Mucosa of stomach (tissue), 1 donor: ENCODE results near the gene STARD9.

Source experiments
- H3K27me3 ChIP-seq: one replicate; pipeline ENCODE4 v1.7.0; 2013; ENCODE audit warnings: mild to moderate bottlenecking, low read length; ENCODE audit not compliant: control insufficient read depth, insufficient read depth
- H3K36me3 ChIP-seq: one replicate; pipeline ENCODE4 v1.7.0; 2013; ENCODE audit warnings: low read length; ENCODE audit not compliant: control insufficient read depth, insufficient read depth
- H3K4me1 ChIP-seq: one replicate; pipeline ENCODE4 v1.7.0; 2013; ENCODE audit warnings: mild to moderate bottlenecking, low read length; ENCODE audit not compliant: control insufficient read depth, insufficient read depth
- H3K4me3 ChIP-seq: one replicate; pipeline ENCODE4 v1.7.0; 2013; ENCODE audit warnings: low read length
- H3K9ac ChIP-seq: one replicate; pipeline ENCODE4 v1.7.0; 2013; ENCODE audit warnings: mild to moderate bottlenecking, low read length, moderate library complexity
- H3K9me3 ChIP-seq: one replicate; pipeline ENCODE4 v1.7.0; 2013; ENCODE audit warnings: mild to moderate bottlenecking, low read length, moderate library complexity; ENCODE audit not compliant: control insufficient read depth
- donor health status: Pancreatic carcinoma.

Gene STARD9

GRCh38 chr15:42576040-42576594 lies 711 bp downstream of the STARD9 start:
- H3K4me3 ChIP-seq: no peak overlapping the region
- H3K9ac ChIP-seq: peak overlapping the region; percentile 57
- peaks cover 20% of the 10 kb centered on the region for H3K27me3 ChIP-seq
- no peaks in the 10 kb centered on the region for H3K36me3 ChIP-seq
- H3K4me1 ChIP-seq: peaks cover 13% of the 10 kb centered on the region
- no peaks in the 10 kb centered on the region for H3K9me3 ChIP-seq

- H3K27me3 ChIP-seq: peaks cover 20% of the 10 kb centered on the region
- no peak overlapping the region for H3K9ac ChIP-seq
- H3K9me3 ChIP-seq: no peaks in the 10 kb centered on the region
- H3K4me3 ChIP-seq: no peak overlapping the region
- H3K4me1 ChIP-seq: peaks cover 17% of the 10 kb centered on the region
- no peaks in the 10 kb centered on the region for H3K36me3 ChIP-seq
Observed at GRCh38 chr15:42576776-42577175, 1.4 kb downstream of the STARD9 start.

GRCh38 chr15:42577514-42578031 lies 2.2 kb downstream of the STARD9 start:
- H3K9me3 ChIP-seq: no peaks in the 10 kb centered on the region
- no peak overlapping the region for H3K4me3 ChIP-seq
- H3K9ac ChIP-seq: no peak overlapping the region
- peaks cover 20% of the 10 kb centered on the region for H3K4me1 ChIP-seq
- H3K27me3 ChIP-seq: peaks cover 20% of the 10 kb centered on the region
- H3K36me3 ChIP-seq: no peaks in the 10 kb centered on the region

GRCh38 chr15:42578984-42579537 lies 3.7 kb downstream of the STARD9 start:
- Histone ChIP-seq H3K36me3 (no peaks in the 10 kb centered on the region), H3K9me3 (no peaks in the 10 kb centered on the region), H3K4me3 (no peak overlapping the region), H3K27me3 (peaks cover 20% of the 10 kb centered on the region), H3K4me1 (peaks cover 20% of the 10 kb centered on the region), H3K9ac (no peak overlapping the region)

GRCh38 chr15:42581272-42581730 lies 5.9 kb downstream of the STARD9 start:
- H3K9ac ChIP-seq: peak overlapping the region; percentile 37
- H3K36me3 ChIP-seq: no peaks in the 10 kb centered on the region
- H3K27me3 ChIP-seq: peaks cover 13% of the 10 kb centered on the region
- H3K4me3 ChIP-seq: no peak overlapping the region
- H3K4me1 ChIP-seq: peaks cover 11% of the 10 kb centered on the region
- no peaks in the 10 kb centered on the region for H3K9me3 ChIP-seq

- peaks cover 7% of the 10 kb centered on the region for H3K27me3 ChIP-seq
- H3K4me1 ChIP-seq: peaks cover 11% of the 10 kb centered on the region
- H3K4me3 ChIP-seq: no peak overlapping the region
- H3K9me3 ChIP-seq: no peaks in the 10 kb centered on the region
- H3K36me3 ChIP-seq: no peaks in the 10 kb centered on the region
- H3K9ac ChIP-seq: peak overlapping the region; percentile 3
Observed at GRCh38 chr15:42582569-42583375, 7.4 kb downstream of the STARD9 start.

- H3K9ac ChIP-seq: no peak overlapping the region
Observed at GRCh38 chr15:42584031-42584765, 8.8 kb downstream of the STARD9 start.

GRCh38 chr15:42590619-42591237 lies 15.3 kb downstream of the STARD9 start:
- H3K27me3 ChIP-seq: no peaks in the 10 kb centered on the region
- H3K36me3 ChIP-seq: no peaks in the 10 kb centered on the region
- no peaks in the 10 kb centered on the region for H3K9me3 ChIP-seq
- H3K4me1 ChIP-seq: peaks cover 5% of the 10 kb centered on the region
- no peak overlapping the region for H3K9ac ChIP-seq
- H3K4me3 ChIP-seq: no peak overlapping the region

More at GRCh38 chr15:42584031-42584765, 8.8 kb downstream of the STARD9 start:
- Histone ChIP-seq H3K27me3 (peaks cover 7% of the 10 kb centered on the region), H3K36me3 (no peaks in the 10 kb centered on the region), H3K9me3 (no peaks in the 10 kb centered on the region), H3K4me3 (no peak overlapping the region), H3K4me1 (peaks cover 11% of the 10 kb centered on the region)

- Histone ChIP-seq H3K4me1 (peaks cover 5% of the 10 kb centered on the region), H3K9ac (no peak overlapping the region), H3K27me3 (no peaks in the 10 kb centered on the region), H3K4me3 (no peak overlapping the region), H3K36me3 (no peaks in the 10 kb centered on the region), H3K9me3 (no peaks in the 10 kb centered on the region)
Observed at GRCh38 chr15:42591238-42591934, 16.0 kb downstream of the STARD9 start.

GRCh38 chr15:42592716-42593115 lies 17.3 kb downstream of the STARD9 start:
- no peak overlapping the region for H3K4me3 ChIP-seq
- no peak overlapping the region for H3K9ac ChIP-seq

GRCh38 chr15:42593143-42593542 lies 17.7 kb downstream of the STARD9 start:
- Histone ChIP-seq H3K9me3 (no peaks in the 10 kb centered on the region), H3K36me3 (no peaks in the 10 kb centered on the region), H3K4me1 (peaks cover 5% of the 10 kb centered on the region), H3K4me3 (no peak overlapping the region), H3K9ac (no peak overlapping the region), H3K27me3 (no peaks in the 10 kb centered on the region)

More at GRCh38 chr15:42592716-42593115, 17.3 kb downstream of the STARD9 start:
- no peaks in the 10 kb centered on the region for H3K27me3 ChIP-seq
- H3K36me3 ChIP-seq: no peaks in the 10 kb centered on the region
- H3K9me3 ChIP-seq: no peaks in the 10 kb centered on the region
- H3K4me1 ChIP-seq: peaks cover 5% of the 10 kb centered on the region
